ENCODE measurements around the gene RAB20. TPM values are rescaled to one million over a fixed set of nuclear protein-coding genes. Genes with fewer than 3 reads are reported as not detected.
"Not testable (repeated sequence)": the region's sequence is repeated elsewhere in the genome, so short reads cannot be mapped to it uniquely, and the experiment has no call there.

RAB20 gene
- total RNA-seq (10 to 100 TPM; 42.9 to 47.9 TPM), polyA plus RNA-seq (100 to 1,000 TPM in 1 of 2 donors, 10 to 100 TPM in 1; 35.8 to 118 TPM)
- long read RNA-seq, donor 1, transcript RAB20-201 (2 exons, 1,518 nt): major isoform, 19 of 19 reads
- long read RNA-seq, donor 1, partial matches to known transcripts: 0 of 19 reads
- long read RNA-seq, donor 1, other reads (novel, unspliced or antisense): 0 of 19 reads
- long read RNA-seq, donor 2, partial matches to known transcripts: 0 of 4 reads
- long read RNA-seq, donor 2, other reads (novel, unspliced or antisense): 0 of 4 reads
- long read RNA-seq, donor 3, transcript RAB20-201 (2 exons, 1,518 nt): major isoform, 8 of 8 reads
- long read RNA-seq, donor 3, partial matches to known transcripts: 0 of 8 reads
- long read RNA-seq, donor 3, other reads (novel, unspliced or antisense): 0 of 8 reads
- long read RNA-seq, donor 4, transcript RAB20-201 (2 exons, 1,518 nt): major isoform, 6 of 6 reads
- long read RNA-seq, donor 4, partial matches to known transcripts: 0 of 6 reads
- long read RNA-seq, donor 4, other reads (novel, unspliced or antisense): 0 of 6 reads
- long read RNA-seq, donor 5, transcript RAB20-201 (2 exons, 1,518 nt): major isoform, 32 of 32 reads
- long read RNA-seq, donor 5, partial matches to known transcripts: 0 of 32 reads
- long read RNA-seq, donor 5, other reads (novel, unspliced or antisense): 0 of 32 reads

- Histone ChIP-seq H3K9ac (ENCODE audit: insufficient read depth in 1 of 2, low read length in 2 of 2) (peak within 1 kb of the TSS; percentile 75 to 85), H3K4me3 (peak within 1 kb of the TSS; percentile 77), H3K4me1 (ENCODE audit: control insufficient read depth in 5 of 5, insufficient read depth in 5 of 5, low read length in 5 of 5) (peaks cover 0 to 31% (median 13%) of the 10 kb centered on the region in 5 donors), H3K9me3 (ENCODE audit: control insufficient read depth in 4 of 4, insufficient read depth in 3 of 4, low read length in 3 of 4) (no peaks in the 10 kb centered on the region), H3K27ac (ENCODE audit: low read depth in 1 of 2, low read length in 1 of 2) (peak within 1 kb of the TSS; percentile 96), H3K36me3 (ENCODE audit: control insufficient read depth in 4 of 4, insufficient read depth in 4 of 4, low read length in 4 of 4) (peaks cover 0 to 8% (median 0%) of the 10 kb centered on the region in 4 donors), H3K27me3 (ENCODE audit: control insufficient read depth in 3 of 3, insufficient read depth in 3 of 3, low read length in 2 of 3) (no peaks in the 10 kb centered on the region)
- WGBS, 2 donors: 0 to 1% methylated on average over 39 to 76 of the region's 79 CpGs
- DNase-seq (peak; percentile 92 to 95 (median 93)), ATAC-seq (ENCODE audit: insufficient read depth, low FRiP score) (peak; percentile 80)
- no peak for TF ChIP-seq CTCF (IDR thresholded peaks at IDR 0.05; ENCODE audit: control extremely low read depth, extremely low read depth)
These were observed at the start of gene RAB20 for GRCh38 chr13:110561344-110562035. Gene RAB20, minus strand, starts transcription at chr13:110561722. Its CDS starts 203 bp downstream, at chr13:110561519.

- peaks cover 0 to 4% (median under 1%) of the 10 kb centered on the region in 4 donors for H3K9me3 ChIP-seq (ENCODE audit: control insufficient read depth in 4 of 4, insufficient read depth in 3 of 4, low read length in 3 of 4)
- no peak for TF ChIP-seq CTCF (IDR thresholded peaks at IDR 0.05; ENCODE audit: control extremely low read depth, extremely low read depth)
- no peak for ATAC-seq (ENCODE audit: insufficient read depth, low FRiP score)
- no peak overlapping the region for H3K4me3 ChIP-seq
- no peaks in the 10 kb centered on the region for H3K27me3 ChIP-seq (ENCODE audit: control insufficient read depth in 3 of 3, insufficient read depth in 3 of 3, low read length in 2 of 3)
- DNase-seq: no peak
- no peak overlapping the region for H3K27ac ChIP-seq (ENCODE audit: low read depth in 1 of 2, low read length in 1 of 2)
- H3K4me1 ChIP-seq (ENCODE audit: control insufficient read depth in 5 of 5, insufficient read depth in 5 of 5, low read length in 5 of 5): peaks cover 0 to under 1% (median 0%) of the 10 kb centered on the region in 5 donors
- WGBS, 2 donors: 81 to 90% methylated on average over 12 of the region's 12 CpGs
- no peaks in the 10 kb centered on the region for H3K36me3 ChIP-seq (ENCODE audit: control insufficient read depth in 4 of 4, insufficient read depth in 4 of 4, low read length in 4 of 4)
- H3K9ac ChIP-seq (ENCODE audit: insufficient read depth in 1 of 2, low read length in 2 of 2): no peak overlapping the region
These were observed 49.6 kb upstream of the RAB20 start for GRCh38 chr13:110610955-110611595.

DNA sequence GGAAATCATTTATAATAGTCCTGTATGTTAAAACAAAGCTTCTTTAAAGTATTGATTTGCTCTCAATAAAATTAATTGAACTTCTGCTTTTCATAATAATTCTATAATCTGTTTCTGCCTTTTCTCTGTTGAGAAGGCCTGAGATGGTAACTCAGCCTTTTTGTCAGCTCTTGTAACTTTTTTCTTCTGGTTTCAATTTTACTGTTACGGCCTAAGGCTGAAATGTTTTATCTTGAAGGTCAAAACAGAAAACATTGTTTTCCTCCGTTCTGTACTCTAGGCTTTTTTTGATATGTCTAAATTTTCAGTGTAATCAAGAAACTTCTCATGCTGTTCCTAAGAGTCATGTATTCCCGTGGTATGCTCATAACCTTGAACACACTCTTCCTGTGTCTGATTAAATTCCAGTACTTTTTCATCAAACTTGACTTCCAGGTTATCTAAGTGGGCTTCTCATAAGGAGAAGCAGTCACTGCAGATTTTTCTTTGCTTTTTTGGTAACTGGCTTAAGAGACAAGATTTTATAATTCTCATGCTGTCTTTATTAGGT is 46.2 kb upstream of the RAB20 start:
- no peak for DNase-seq
- Histone ChIP-seq H3K27ac (ENCODE audit: low read depth in 1 of 2, low read length in 1 of 2) (no peak overlapping the region), H3K4me1 (ENCODE audit: control insufficient read depth in 5 of 5, insufficient read depth in 5 of 5, low read length in 5 of 5) (no peaks in the 10 kb centered on the region), H3K9ac (ENCODE audit: insufficient read depth in 1 of 2, low read length in 2 of 2) (no peak overlapping the region), H3K9me3 (ENCODE audit: control insufficient read depth in 4 of 4, insufficient read depth in 3 of 4, low read length in 3 of 4) (no peaks in the 10 kb centered on the region), H3K27me3 (ENCODE audit: control insufficient read depth in 3 of 3, insufficient read depth in 3 of 3, low read length in 2 of 3) (no peaks in the 10 kb centered on the region), H3K4me3 (no peak overlapping the region), H3K36me3 (ENCODE audit: control insufficient read depth in 4 of 4, insufficient read depth in 4 of 4, low read length in 4 of 4) (no peaks in the 10 kb centered on the region)
- 86 to 88% methylated on average over 3 of the region's 3 CpGs for WGBS, 2 donors
- no peak for ATAC-seq (ENCODE audit: insufficient read depth, low FRiP score)
- TF ChIP-seq CTCF (IDR thresholded peaks at IDR 0.05; ENCODE audit: control extremely low read depth, extremely low read depth): no peak

DNA sequence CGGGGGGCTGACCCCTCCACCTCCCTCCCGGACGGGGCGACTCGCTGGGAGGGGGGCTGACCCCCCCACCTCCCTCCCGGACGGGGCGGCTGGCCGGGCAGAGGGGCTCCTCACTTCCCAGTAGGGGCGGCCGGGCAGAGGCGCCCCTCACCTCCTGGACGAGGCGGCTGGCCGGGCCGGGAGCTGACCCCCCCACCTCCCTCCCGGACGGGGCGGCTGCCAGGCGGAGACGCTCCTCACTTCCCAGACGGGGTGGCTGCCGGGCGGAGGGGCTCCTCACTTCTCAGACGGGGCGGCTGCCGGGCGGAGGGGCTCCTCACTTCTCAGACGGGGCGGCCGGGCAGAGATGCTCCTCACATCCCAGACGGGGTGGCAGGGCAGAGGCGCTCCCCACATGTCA is 44.8 kb upstream of the RAB20 start:
- H3K27ac ChIP-seq (ENCODE audit: low read depth in 1 of 2, low read length in 1 of 2); ATAC-seq (ENCODE audit: insufficient read depth, low FRiP score); H3K4me3 ChIP-seq; H3K27me3 ChIP-seq (ENCODE audit: control insufficient read depth in 3 of 3, insufficient read depth in 3 of 3, low read length in 2 of 3); H3K36me3 ChIP-seq (ENCODE audit: control insufficient read depth in 4 of 4, insufficient read depth in 4 of 4, low read length in 4 of 4); H3K4me1 ChIP-seq (ENCODE audit: control insufficient read depth in 5 of 5, insufficient read depth in 5 of 5, low read length in 5 of 5); H3K9me3 ChIP-seq (ENCODE audit: control insufficient read depth in 4 of 4, insufficient read depth in 3 of 4, low read length in 3 of 4); H3K9ac ChIP-seq (ENCODE audit: insufficient read depth in 1 of 2, low read length in 2 of 2); DNase-seq: not testable (repeated sequence)
- WGBS, 2 donors: 85 to 95% methylated on average over 8 to 31 of the region's 33 CpGs

Measured in lung (tissue), 16 donors.